Astrocyte of the spinal cord (primary cell): ENCODE data around the gene PLPP4.

Source experiments
- DNase-seq: peaks from one replicate; pipeline ENCODE4 v3.0.0; 2011; ENCODE audit warnings: low read depth, low spot score
- H3K4me3 ChIP-seq: 2 replicates; pipeline ENCODE4 v1.5.1; 2011; ENCODE audit warnings: low read depth, mild to moderate bottlenecking, low read length, moderate library complexity
- CTCF ChIP-seq: IDR thresholded peaks from 2 replicates; pipeline ENCODE4 v1.5.1; 2012; ENCODE audit warnings: low read depth, mild to moderate bottlenecking, low read length, inconsistent platforms
- in situ Hi-C: cut with HindIII; loops from 2 replicates; pipeline ENCODE4 v1.10.0; 2017; ENCODE audit warnings: low sequenced_read_pairs

Gene PLPP4

GRCh38 chr10:120542591-120542990, 85.6 kb downstream of the PLPP4 start:
- in situ Hi-C loops, result no loop called here
- TF ChIP-seq CTCF, result no peak
- DNase-seq, result peak; percentile 25
- H3K4me3 ChIP-seq, result no peak overlapping the region

DNA sequence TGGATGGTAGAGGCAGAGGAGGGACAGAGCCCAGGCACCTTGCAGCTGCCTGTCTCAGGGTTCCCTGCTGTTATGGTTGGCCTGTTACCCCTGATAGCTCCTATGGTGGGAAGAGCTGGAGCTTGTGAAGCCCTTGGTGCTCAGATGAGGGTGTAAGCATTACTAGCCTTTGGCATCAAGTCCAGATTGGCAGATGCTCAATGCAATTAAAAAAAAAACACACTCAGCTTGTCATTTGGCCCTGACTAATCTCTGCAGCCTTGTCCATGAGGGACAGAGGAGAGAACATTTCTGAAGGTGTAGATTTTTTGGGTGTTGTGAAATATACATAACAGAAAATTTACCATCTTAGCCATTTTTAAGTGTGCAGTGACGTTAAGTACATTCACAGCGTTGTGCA, 86.3 kb downstream of the PLPP4 start:
- DNase-seq, result no peak
- TF ChIP-seq CTCF, result no peak
- H3K4me3 ChIP-seq, result no peak overlapping the region
- in situ Hi-C loops, result no loop called here

GRCh38 chr10:120548210-120548609, 91.2 kb downstream of the PLPP4 start:
- no peak for DNase-seq
- no peak for TF ChIP-seq CTCF
- no peak overlapping the region for H3K4me3 ChIP-seq
- in situ Hi-C loops, result no loop called here

DNA sequence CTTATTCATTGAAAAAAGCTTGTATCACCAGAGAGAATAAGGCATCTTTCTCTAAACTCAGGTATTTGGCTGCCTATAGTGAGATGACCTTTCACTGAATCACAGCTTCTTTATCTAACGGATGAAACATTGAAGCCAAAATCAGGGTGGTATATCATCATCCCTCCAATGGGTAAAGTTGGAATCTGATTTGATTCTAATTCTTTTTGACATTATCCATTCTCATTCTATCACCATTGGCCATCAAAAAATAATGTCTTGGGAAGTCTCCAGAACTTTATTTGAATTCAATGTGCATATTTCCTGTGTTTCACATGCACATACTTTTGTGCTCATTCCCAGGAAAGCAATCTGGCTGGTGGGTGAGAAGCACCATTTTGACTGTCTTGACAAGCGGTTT, 95.2 kb downstream of the PLPP4 start:
- in situ Hi-C loops, result no loop called here
- H3K4me3 ChIP-seq, result no peak overlapping the region
- DNase-seq, result no peak
- no peak for TF ChIP-seq CTCF

GRCh38 chr10:120553911-120554310, 96.9 kb downstream of the PLPP4 start:
- no peak for DNase-seq
- in situ Hi-C loops, result no loop called here
- TF ChIP-seq CTCF, result no peak
- H3K4me3 ChIP-seq, result no peak overlapping the region

DNA sequence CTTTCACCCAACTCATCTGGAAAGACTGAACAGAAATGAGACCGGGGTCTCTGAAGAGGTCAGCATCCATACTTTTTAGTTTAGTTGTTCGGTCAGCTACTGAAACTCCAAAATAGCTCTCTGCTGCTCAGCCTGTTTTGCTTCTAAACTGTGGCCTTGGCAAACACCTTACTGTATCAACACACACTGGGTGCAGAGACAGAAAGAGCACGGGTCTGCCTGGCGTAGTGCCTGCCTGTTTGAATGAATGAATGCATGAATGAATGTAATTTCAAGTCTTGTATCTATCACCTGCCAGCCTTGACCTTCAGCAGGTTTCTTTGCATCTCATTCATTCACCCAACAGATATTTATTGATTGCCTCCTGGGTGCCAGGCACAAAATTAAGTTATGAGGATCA, 98.4 kb downstream of the PLPP4 start:
- no peak for TF ChIP-seq CTCF
- no peak for DNase-seq

More for the DNA sequence above, 98.4 kb downstream of the PLPP4 start:
- H3K4me3 ChIP-seq, result no peak overlapping the region
- in situ Hi-C loops, result no loop called here
